ENCODE measurements around the gene SEC14L1.
"Not testable (repeated sequence)": the region's sequence is repeated elsewhere in the genome, so short reads cannot be mapped to it uniquely, and the experiment has no call there.

SEC14L1 gene

GRCh38 chr17:77254951-77255825 is 114.4 kb downstream of the SEC14L1 start:
- DNase-seq (ENCODE audit: insufficient read length, low spot score): no peak
- no peak for FAIRE-seq

GRCh38 chr17:77255970-77256369 is 115.2 kb downstream of the SEC14L1 start:
- DNase-seq (ENCODE audit: insufficient read length, low spot score); FAIRE-seq: not testable (repeated sequence)

- FAIRE-seq: no peak
- no peak for DNase-seq (ENCODE audit: insufficient read length, low spot score)
These were observed 115.9 kb downstream of the SEC14L1 start for GRCh38 chr17:77256710-77257109.

- FAIRE-seq (no peak), DNase-seq (ENCODE audit: insufficient read length, low spot score) (no peak)
These were observed 116.4 kb downstream of the SEC14L1 start for GRCh38 chr17:77257169-77257568.

GRCh38 chr17:77257596-77258458 is 117.1 kb downstream of the SEC14L1 start:
- DNase-seq (ENCODE audit: insufficient read length, low spot score) (no peak), FAIRE-seq (no peak)

GRCh38 chr17:77258638-77259037 is 117.9 kb downstream of the SEC14L1 start:
- DNase-seq (ENCODE audit: insufficient read length, low spot score) (no peak), FAIRE-seq (no peak)

GRCh38 chr17:77264617-77265230 is 124.0 kb downstream of the SEC14L1 start:
- FAIRE-seq: no peak
- DNase-seq (ENCODE audit: insufficient read length, low spot score): no peak

GRCh38 chr17:77266213-77266612 is 125.4 kb downstream of the SEC14L1 start:
- FAIRE-seq (no peak), DNase-seq (ENCODE audit: insufficient read length, low spot score) (no peak)
